ENCODE results near the gene TLK1. TPM values are rescaled to one million over a fixed set of nuclear protein-coding genes. Genes with fewer than 3 reads are reported as not detected.

TLK1 gene
- total RNA-seq, 1 donor from 2014 or later = 35.8 TPM

DNA sequence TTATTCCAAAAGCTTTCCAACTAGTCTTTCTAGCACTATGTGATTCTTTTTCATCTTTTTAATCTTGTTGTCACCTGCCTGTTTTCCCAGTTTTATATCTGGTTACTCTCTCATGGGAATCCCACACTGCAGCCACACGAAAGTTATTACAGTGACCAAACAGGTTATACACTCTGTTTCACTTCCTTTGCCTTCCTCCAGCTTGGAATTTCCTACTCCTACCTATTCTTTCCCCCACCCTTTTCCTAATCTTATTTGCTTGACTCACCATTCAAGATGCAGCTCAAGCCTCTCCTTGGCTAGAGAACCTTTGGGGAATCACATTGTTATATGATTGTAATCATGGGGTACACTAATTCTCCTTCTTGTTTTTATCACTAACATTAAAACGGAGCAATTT, 13.4 kb upstream of the TLK1 start:
- TF ChIP-seq, protein P1, sequence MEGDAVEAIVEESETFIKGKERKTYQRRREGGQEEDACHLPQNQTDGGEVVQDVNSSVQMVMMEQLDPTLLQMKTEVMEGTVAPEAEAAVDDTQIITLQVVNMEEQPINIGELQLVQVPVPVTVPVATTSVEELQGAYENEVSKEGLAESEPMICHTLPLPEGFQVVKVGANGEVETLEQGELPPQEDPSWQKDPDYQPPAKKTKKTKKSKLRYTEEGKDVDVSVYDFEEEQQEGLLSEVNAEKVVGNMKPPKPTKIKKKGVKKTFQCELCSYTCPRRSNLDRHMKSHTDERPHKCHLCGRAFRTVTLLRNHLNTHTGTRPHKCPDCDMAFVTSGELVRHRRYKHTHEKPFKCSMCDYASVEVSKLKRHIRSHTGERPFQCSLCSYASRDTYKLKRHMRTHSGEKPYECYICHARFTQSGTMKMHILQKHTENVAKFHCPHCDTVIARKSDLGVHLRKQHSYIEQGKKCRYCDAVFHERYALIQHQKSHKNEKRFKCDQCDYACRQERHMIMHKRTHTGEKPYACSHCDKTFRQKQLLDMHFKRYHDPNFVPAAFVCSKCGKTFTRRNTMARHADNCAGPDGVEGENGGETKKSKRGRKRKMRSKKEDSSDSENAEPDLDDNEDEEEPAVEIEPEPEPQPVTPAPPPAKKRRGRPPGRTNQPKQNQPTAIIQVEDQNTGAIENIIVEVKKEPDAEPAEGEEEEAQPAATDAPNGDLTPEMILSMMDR (IDR thresholded peaks at IDR 0.05) = no peak
- Histone ChIP-seq H3K9me3 (no peaks in the 10 kb centered on the region), H3K4me1 (no peaks in the 10 kb centered on the region), H3K4me3 (no peak overlapping the region), H3K27me3 (no peaks in the 10 kb centered on the region), H3K27ac (no peak overlapping the region), H3K36me3 (no peaks in the 10 kb centered on the region)
- no peak for DNase-seq (ENCODE audit: extremely low spot score in 2 of 2)
- intact Hi-C loops (cut with DNase I) = no loop called here

DNA sequence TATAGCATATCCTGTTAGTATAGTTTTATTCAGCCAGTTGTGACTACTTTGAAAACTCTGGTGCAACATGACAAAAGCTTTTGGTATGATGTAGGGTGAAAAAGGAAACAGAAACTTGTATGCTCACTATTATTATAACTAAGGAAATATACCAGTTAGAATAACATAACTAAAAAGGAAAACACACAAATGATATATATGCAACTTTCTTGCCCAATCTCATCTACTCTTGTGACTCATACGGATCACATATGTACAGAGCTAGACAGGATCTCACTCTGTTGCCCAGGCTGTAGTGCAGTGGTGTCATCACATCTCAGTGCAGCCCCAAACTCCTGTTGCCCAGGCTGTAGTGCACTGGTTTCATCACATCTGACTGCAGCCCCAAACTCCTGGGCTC, 12.4 kb upstream of the TLK1 start:
- Histone ChIP-seq H3K27ac (no peak overlapping the region), H3K9me3 (no peaks in the 10 kb centered on the region), H3K4me3 (no peak overlapping the region), H3K27me3 (no peaks in the 10 kb centered on the region), H3K4me1 (no peaks in the 10 kb centered on the region), H3K36me3 (no peaks in the 10 kb centered on the region)
- DNase-seq (ENCODE audit: extremely low spot score in 2 of 2) = no peak
- TF ChIP-seq POLR2A (IDR thresholded peaks at IDR 0.05) (no peak), POLR2AphosphoS5 (IDR thresholded peaks at IDR 0.05; ENCODE audit: insufficient read depth in 1 of 2, low read depth in 1 of 2) (no peak)
- TF ChIP-seq, protein P1 (IDR thresholded peaks at IDR 0.05) = no peak
- intact Hi-C loops (cut with DNase I) = no loop called here

DNA sequence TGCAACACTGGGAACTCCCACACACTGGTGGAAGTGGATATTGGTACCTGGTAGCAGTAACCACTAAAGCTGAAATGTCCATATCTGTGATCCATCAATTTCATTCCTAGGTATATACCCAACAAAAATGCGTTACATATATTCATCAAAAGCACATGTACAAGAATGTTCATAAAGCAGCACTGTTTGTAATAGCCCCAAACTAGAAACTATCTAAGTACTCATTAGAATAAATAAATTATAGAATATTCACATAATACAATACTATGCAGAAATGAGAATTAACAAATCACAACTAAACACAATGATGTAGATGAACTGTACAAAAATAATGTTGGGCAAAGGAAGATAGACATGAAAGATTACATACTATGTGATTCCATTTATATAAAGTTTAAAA, 11.1 kb upstream of the TLK1 start:
- Histone ChIP-seq H3K27ac (no peak overlapping the region), H3K4me3 (no peak overlapping the region), H3K9me3 (no peaks in the 10 kb centered on the region), H3K4me1 (no peaks in the 10 kb centered on the region), H3K27me3 (no peaks in the 10 kb centered on the region), H3K36me3 (no peaks in the 10 kb centered on the region)
- DNase-seq (ENCODE audit: extremely low spot score in 2 of 2) = no peak
- intact Hi-C loops (cut with DNase I) = no loop called here
- TF ChIP-seq POLR2AphosphoS5 (IDR thresholded peaks at IDR 0.05; ENCODE audit: insufficient read depth in 1 of 2, low read depth in 1 of 2) (no peak), POLR2A (IDR thresholded peaks at IDR 0.05) (no peak)
- TF ChIP-seq, protein P1 (IDR thresholded peaks at IDR 0.05) = no peak

DNA sequence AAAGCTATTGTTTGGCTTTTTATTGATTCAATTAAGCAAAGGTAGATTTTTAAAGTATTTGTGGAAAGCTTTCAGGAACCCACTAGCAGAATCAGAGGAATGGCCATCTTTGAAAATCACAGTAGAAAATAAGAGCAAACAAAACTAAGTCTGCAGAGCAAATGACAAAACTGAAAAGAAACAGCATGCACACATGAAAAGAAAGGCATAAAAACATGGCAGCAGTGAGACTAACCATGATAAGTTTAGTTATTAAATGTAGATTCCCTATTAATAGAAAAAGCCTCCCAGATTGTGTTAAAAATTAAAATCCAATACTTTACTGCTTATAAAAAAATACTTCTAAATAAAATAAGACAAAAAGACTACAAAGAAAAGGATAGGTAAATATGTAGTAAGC, 9.1 kb upstream of the TLK1 start:
- Histone ChIP-seq H3K9me3 (no peaks in the 10 kb centered on the region), H3K4me3 (no peak overlapping the region), H3K27ac (no peak overlapping the region), H3K4me1 (no peaks in the 10 kb centered on the region), H3K36me3 (no peaks in the 10 kb centered on the region), H3K27me3 (no peaks in the 10 kb centered on the region)
- intact Hi-C loops (cut with DNase I) = no loop called here
- TF ChIP-seq POLR2A (IDR thresholded peaks at IDR 0.05) (no peak), POLR2AphosphoS5 (IDR thresholded peaks at IDR 0.05; ENCODE audit: insufficient read depth in 1 of 2, low read depth in 1 of 2) (no peak)
- TF ChIP-seq, protein P1 (IDR thresholded peaks at IDR 0.05) = no peak
- DNase-seq (ENCODE audit: extremely low spot score in 2 of 2) = no peak

DNA sequence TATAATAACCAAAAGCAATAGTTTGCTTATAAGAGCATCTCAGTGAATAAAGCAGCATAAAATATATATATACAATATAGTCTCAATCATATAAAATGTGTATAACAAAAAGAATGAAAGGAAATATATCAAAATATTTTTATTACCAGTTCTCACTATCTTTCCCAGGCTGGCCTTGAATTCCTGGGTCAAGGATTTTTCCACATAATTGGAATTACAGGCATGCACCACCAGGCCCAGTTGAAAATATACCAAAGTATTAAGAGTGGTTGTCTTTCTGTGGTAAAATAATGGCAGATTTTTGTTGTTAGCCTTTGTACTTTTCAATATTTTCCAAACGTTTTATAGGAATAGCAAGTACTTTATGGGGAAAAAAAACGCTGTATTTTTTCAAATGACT, 8.6 kb upstream of the TLK1 start:
- no peak for DNase-seq (ENCODE audit: extremely low spot score in 2 of 2)
- H3K4me1 ChIP-seq = no peaks in the 10 kb centered on the region
- TF ChIP-seq, protein P1 (IDR thresholded peaks at IDR 0.05) = no peak
- TF ChIP-seq POLR2AphosphoS5 (IDR thresholded peaks at IDR 0.05; ENCODE audit: insufficient read depth in 1 of 2, low read depth in 1 of 2) (no peak), POLR2A (IDR thresholded peaks at IDR 0.05) (no peak)
- no peaks in the 10 kb centered on the region for H3K9me3 ChIP-seq
- H3K36me3 ChIP-seq = no peaks in the 10 kb centered on the region
- intact Hi-C loops (cut with DNase I) = no loop called here
- H3K4me3 ChIP-seq = no peak overlapping the region
- H3K27ac ChIP-seq = no peak overlapping the region
- no peaks in the 10 kb centered on the region for H3K27me3 ChIP-seq
